ENCODE data around the gene C18orf63.

C18orf63 gene

DNA sequence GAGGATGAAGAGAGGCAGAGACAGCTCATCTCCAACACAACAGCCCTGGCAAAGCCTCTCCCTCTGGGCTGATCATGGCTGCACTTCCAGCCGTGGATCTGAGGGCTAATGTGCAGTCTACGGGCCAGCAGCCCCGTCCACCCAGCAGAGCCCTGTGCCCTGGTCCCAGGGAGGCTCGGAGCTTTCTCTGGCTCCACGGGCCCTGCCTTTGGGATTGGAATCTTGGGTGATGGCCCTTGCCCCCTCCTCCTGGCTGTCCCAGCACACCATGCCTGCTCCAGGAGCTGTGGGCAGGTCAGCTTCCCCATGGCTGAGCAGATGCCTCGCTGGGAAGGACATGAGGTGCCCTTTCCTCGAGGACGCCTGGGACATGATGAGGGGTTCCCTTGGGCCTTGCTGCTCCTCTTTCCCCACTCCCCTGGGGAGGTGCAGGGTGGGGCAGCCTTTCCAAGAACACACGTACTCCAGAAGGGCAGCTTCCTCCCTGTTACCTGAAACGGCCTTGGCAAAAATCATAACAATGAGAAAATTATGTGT, 66.9 kb downstream of the C18orf63 start:
- Histone ChIP-seq H3K9ac (ENCODE audit: low read length in 5 of 5) (no peak overlapping the region), H3K36me3 (ENCODE audit: control insufficient read depth in 5 of 5, insufficient read depth in 5 of 5, low read length in 5 of 5) (no peaks in the 10 kb centered on the region), H3K4me1 (ENCODE audit: control insufficient read depth in 5 of 5, insufficient read depth in 5 of 5, low read length in 5 of 5) (peaks cover 2 to 20% (median 5%) of the 10 kb centered on the region in 5 donors), H3K27ac (ENCODE audit: low read depth, low read length) (no peak overlapping the region), H3K4me3 (ENCODE audit: low read depth in 1 of 5, low read length in 5 of 5) (no peak overlapping the region), H3K27me3 (ENCODE audit: control insufficient read depth in 5 of 5, insufficient read depth in 4 of 5, low read length in 5 of 5) (peaks cover 0 to 4% (median 0%) of the 10 kb centered on the region in 5 donors), H3K9me3 (ENCODE audit: control insufficient read depth in 5 of 5, low read length in 5 of 5) (peaks cover 0 to 4% (median 0%) of the 10 kb centered on the region in 5 donors)

DNA sequence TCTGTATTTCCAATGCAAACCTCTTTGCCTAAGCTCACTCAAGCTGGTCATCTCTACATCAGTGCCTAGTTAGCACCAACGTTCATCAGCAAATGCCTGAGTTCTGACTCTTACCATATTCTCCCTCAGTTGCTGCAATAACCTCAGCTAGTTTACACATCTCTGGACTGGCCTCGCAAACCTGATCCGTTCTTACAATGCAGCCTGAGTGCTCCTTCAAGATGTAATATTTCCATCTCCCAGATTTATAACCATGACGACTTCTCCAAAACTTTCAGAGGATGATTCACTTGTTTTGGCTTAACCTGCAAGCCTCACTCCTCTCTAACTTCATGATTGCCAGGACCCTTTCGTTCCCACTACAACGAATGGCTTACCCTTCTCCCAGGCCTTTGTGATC, 71.7 kb downstream of the C18orf63 start:
- peaks cover 0 to 4% (median 0%) of the 10 kb centered on the region in 5 donors for H3K9me3 ChIP-seq (ENCODE audit: control insufficient read depth in 5 of 5, low read length in 5 of 5)
- no peak overlapping the region for H3K9ac ChIP-seq (ENCODE audit: low read length in 5 of 5)
- H3K27ac ChIP-seq (ENCODE audit: low read depth, low read length) = no peak overlapping the region
- H3K4me3 ChIP-seq (ENCODE audit: low read depth in 1 of 5, low read length in 5 of 5) = no peak overlapping the region
- H3K36me3 ChIP-seq (ENCODE audit: control insufficient read depth in 5 of 5, insufficient read depth in 5 of 5, low read length in 5 of 5) = no peaks in the 10 kb centered on the region
- peaks cover 0 to 4% (median 3%) of the 10 kb centered on the region in 5 donors for H3K27me3 ChIP-seq (ENCODE audit: control insufficient read depth in 5 of 5, insufficient read depth in 4 of 5, low read length in 5 of 5)
- peaks cover 0 to 19% (median 3%) of the 10 kb centered on the region in 5 donors for H3K4me1 ChIP-seq (ENCODE audit: control insufficient read depth in 5 of 5, insufficient read depth in 5 of 5, low read length in 5 of 5)

GRCh38 chr18:74388227-74388626, 72.6 kb downstream of the C18orf63 start:
- no peak overlapping the region for H3K4me3 ChIP-seq (ENCODE audit: low read depth in 1 of 5, low read length in 5 of 5)
- H3K27me3 ChIP-seq (ENCODE audit: control insufficient read depth in 5 of 5, insufficient read depth in 4 of 5, low read length in 5 of 5) = peaks cover 0 to 4% (median 0%) of the 10 kb centered on the region in 5 donors
- H3K4me1 ChIP-seq (ENCODE audit: control insufficient read depth in 5 of 5, insufficient read depth in 5 of 5, low read length in 5 of 5) = peaks cover 0 to 19% (median 3%) of the 10 kb centered on the region in 5 donors
- H3K27ac ChIP-seq (ENCODE audit: low read depth, low read length) = no peak overlapping the region
- H3K9me3 ChIP-seq (ENCODE audit: control insufficient read depth in 5 of 5, low read length in 5 of 5) = no peaks in the 10 kb centered on the region
- no peaks in the 10 kb centered on the region for H3K36me3 ChIP-seq (ENCODE audit: control insufficient read depth in 5 of 5, insufficient read depth in 5 of 5, low read length in 5 of 5)
- H3K9ac ChIP-seq (ENCODE audit: low read length in 5 of 5) = no peak overlapping the region

GRCh38 chr18:74389171-74389927, 73.7 kb downstream of the C18orf63 start:
- Histone ChIP-seq H3K4me1 (ENCODE audit: control insufficient read depth in 5 of 5, insufficient read depth in 5 of 5, low read length in 5 of 5) (peaks cover 0 to 19% (median 3%) of the 10 kb centered on the region in 5 donors), H3K4me3 (ENCODE audit: low read depth in 1 of 5, low read length in 5 of 5) (no peak overlapping the region), H3K27me3 (ENCODE audit: control insufficient read depth in 5 of 5, insufficient read depth in 4 of 5, low read length in 5 of 5) (peaks cover 0 to 4% (median 0%) of the 10 kb centered on the region in 5 donors), H3K27ac (ENCODE audit: low read depth, low read length) (no peak overlapping the region), H3K36me3 (ENCODE audit: control insufficient read depth in 5 of 5, insufficient read depth in 5 of 5, low read length in 5 of 5) (no peaks in the 10 kb centered on the region), H3K9me3 (ENCODE audit: control insufficient read depth in 5 of 5, low read length in 5 of 5) (no peaks in the 10 kb centered on the region), H3K9ac (ENCODE audit: low read length in 5 of 5) (no peak overlapping the region)

GRCh38 chr18:74389991-74390390, 74.4 kb downstream of the C18orf63 start:
- Histone ChIP-seq H3K27ac (ENCODE audit: low read depth, low read length) (no peak overlapping the region), H3K9ac (ENCODE audit: low read length in 5 of 5) (no peak overlapping the region), H3K9me3 (ENCODE audit: control insufficient read depth in 5 of 5, low read length in 5 of 5) (no peaks in the 10 kb centered on the region), H3K27me3 (ENCODE audit: control insufficient read depth in 5 of 5, insufficient read depth in 4 of 5, low read length in 5 of 5) (peaks cover 0 to 4% (median 0%) of the 10 kb centered on the region in 5 donors), H3K4me3 (ENCODE audit: low read depth in 1 of 5, low read length in 5 of 5) (no peak overlapping the region), H3K4me1 (ENCODE audit: control insufficient read depth in 5 of 5, insufficient read depth in 5 of 5, low read length in 5 of 5) (peaks cover 0 to 19% (median 3%) of the 10 kb centered on the region in 5 donors), H3K36me3 (ENCODE audit: control insufficient read depth in 5 of 5, insufficient read depth in 5 of 5, low read length in 5 of 5) (no peaks in the 10 kb centered on the region)

GRCh38 chr18:74390900-74391299, 75.3 kb downstream of the C18orf63 start:
- peaks cover 0 to 4% (median 0%) of the 10 kb centered on the region in 5 donors for H3K27me3 ChIP-seq (ENCODE audit: control insufficient read depth in 5 of 5, insufficient read depth in 4 of 5, low read length in 5 of 5)
- no peaks in the 10 kb centered on the region for H3K9me3 ChIP-seq (ENCODE audit: control insufficient read depth in 5 of 5, low read length in 5 of 5)
- no peak overlapping the region for H3K9ac ChIP-seq (ENCODE audit: low read length in 5 of 5)
- no peak overlapping the region for H3K27ac ChIP-seq (ENCODE audit: low read depth, low read length)
- no peak overlapping the region for H3K4me3 ChIP-seq (ENCODE audit: low read depth in 1 of 5, low read length in 5 of 5)
- peaks cover 3 to 23% (median 6%) of the 10 kb centered on the region in 5 donors for H3K4me1 ChIP-seq (ENCODE audit: control insufficient read depth in 5 of 5, insufficient read depth in 5 of 5, low read length in 5 of 5)
- H3K36me3 ChIP-seq (ENCODE audit: control insufficient read depth in 5 of 5, insufficient read depth in 5 of 5, low read length in 5 of 5) = no peaks in the 10 kb centered on the region

DNA sequence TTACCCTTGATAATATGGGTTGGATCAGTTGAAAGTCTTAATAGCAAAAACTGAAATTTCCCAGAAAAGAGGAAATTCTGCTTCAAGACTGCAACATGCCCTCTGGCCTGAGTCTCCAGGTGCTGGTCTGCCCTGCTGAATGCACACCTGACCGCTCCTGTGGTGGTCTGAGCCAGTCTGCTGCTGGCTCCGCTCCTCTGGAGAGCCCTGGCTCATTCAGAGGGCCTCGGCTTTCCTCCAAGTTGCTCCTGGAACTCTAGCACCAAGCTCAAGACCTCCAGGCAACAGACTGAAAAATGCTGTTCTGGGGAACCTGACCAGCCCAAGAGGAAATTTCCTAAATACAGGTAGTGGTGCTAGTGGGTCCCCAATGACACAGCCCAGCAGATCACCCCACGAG, 76.7 kb downstream of the C18orf63 start:
- H3K9ac ChIP-seq (ENCODE audit: low read length in 5 of 5) = no peak overlapping the region
- peaks cover 6 to 32% (median 17%) of the 10 kb centered on the region in 5 donors for H3K4me1 ChIP-seq (ENCODE audit: control insufficient read depth in 5 of 5, insufficient read depth in 5 of 5, low read length in 5 of 5)
- H3K9me3 ChIP-seq (ENCODE audit: control insufficient read depth in 5 of 5, low read length in 5 of 5) = no peaks in the 10 kb centered on the region
- no peak overlapping the region for H3K4me3 ChIP-seq (ENCODE audit: low read depth in 1 of 5, low read length in 5 of 5)
- H3K36me3 ChIP-seq (ENCODE audit: control insufficient read depth in 5 of 5, insufficient read depth in 5 of 5, low read length in 5 of 5) = no peaks in the 10 kb centered on the region
- no peak overlapping the region for H3K27ac ChIP-seq (ENCODE audit: low read depth, low read length)
- H3K27me3 ChIP-seq (ENCODE audit: control insufficient read depth in 5 of 5, insufficient read depth in 4 of 5, low read length in 5 of 5) = peaks cover 0 to 4% (median 0%) of the 10 kb centered on the region in 5 donors

DNA sequence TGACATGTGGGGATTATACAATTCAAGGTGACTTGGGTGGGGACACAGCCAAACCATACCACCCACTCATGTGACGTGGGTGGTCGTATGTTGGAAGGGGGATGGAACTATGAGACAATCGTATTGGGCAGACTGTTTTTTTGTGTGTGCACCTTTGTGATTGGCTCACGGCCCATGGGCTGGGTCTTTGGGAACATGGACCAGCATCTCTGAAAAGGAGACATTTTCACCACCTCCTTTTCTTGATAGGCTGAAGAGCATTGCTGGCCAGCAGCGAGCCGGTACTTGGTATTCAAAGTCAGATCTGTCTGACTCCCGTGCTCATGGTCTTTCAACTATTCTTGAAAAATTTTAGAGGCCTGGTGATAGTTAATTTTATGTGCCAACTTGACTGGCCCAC, 79.4 kb downstream of the C18orf63 start:
- no peaks in the 10 kb centered on the region for H3K36me3 ChIP-seq (ENCODE audit: control insufficient read depth in 5 of 5, insufficient read depth in 5 of 5, low read length in 5 of 5)
- H3K4me1 ChIP-seq (ENCODE audit: control insufficient read depth in 5 of 5, insufficient read depth in 5 of 5, low read length in 5 of 5) = peaks cover 9 to 33% (median 31%) of the 10 kb centered on the region in 5 donors
- no peak overlapping the region for H3K9ac ChIP-seq (ENCODE audit: low read length in 5 of 5)
- H3K9me3 ChIP-seq (ENCODE audit: control insufficient read depth in 5 of 5, low read length in 5 of 5) = no peaks in the 10 kb centered on the region
- H3K27ac ChIP-seq (ENCODE audit: low read depth, low read length) = no peak overlapping the region
- peaks cover 0 to 4% (median 0%) of the 10 kb centered on the region in 5 donors for H3K27me3 ChIP-seq (ENCODE audit: control insufficient read depth in 5 of 5, insufficient read depth in 4 of 5, low read length in 5 of 5)
- no peak overlapping the region for H3K4me3 ChIP-seq (ENCODE audit: low read depth in 1 of 5, low read length in 5 of 5)

DNA sequence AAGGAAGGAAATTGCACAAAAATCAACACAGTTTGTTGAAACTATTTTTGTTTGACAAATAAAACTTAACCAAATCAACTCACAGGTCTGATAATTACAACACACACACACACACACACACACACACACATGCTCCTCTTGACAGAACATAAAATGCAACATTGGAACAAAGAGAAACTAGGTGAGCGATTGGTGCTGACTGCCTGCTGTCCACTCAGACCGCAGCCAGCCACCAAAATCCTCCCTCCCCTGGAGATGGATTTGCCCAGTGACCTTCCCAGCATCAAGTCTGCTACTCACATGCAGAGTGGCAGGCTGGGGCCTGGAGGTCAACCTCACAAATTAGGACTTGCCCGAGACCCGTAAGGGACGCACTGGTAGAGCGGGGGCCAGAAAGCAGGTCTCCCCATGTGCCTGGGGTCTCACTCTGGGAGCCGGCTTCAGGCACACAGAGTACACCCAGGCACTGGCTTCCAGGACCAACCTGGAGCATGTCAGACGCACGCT, 80.1 kb downstream of the C18orf63 start:
- H3K36me3 ChIP-seq (ENCODE audit: control insufficient read depth in 5 of 5, insufficient read depth in 5 of 5, low read length in 5 of 5) = no peaks in the 10 kb centered on the region
- H3K9me3 ChIP-seq (ENCODE audit: control insufficient read depth in 5 of 5, low read length in 5 of 5) = no peaks in the 10 kb centered on the region
- peaks cover 9 to 33% (median 31%) of the 10 kb centered on the region in 5 donors for H3K4me1 ChIP-seq (ENCODE audit: control insufficient read depth in 5 of 5, insufficient read depth in 5 of 5, low read length in 5 of 5)
- H3K9ac ChIP-seq (ENCODE audit: low read length in 5 of 5) = peak overlapping the region in 1 of 5 donors; percentile 9
- peak overlapping the region; percentile 9 for H3K27ac ChIP-seq (ENCODE audit: low read depth, low read length)
- no peaks in the 10 kb centered on the region for H3K27me3 ChIP-seq (ENCODE audit: control insufficient read depth in 5 of 5, insufficient read depth in 4 of 5, low read length in 5 of 5)
- peak overlapping the region in 3 of 5 donors; percentile 2 to 8 (median 5) for H3K4me3 ChIP-seq (ENCODE audit: low read depth in 1 of 5, low read length in 5 of 5)

All from subcutaneous abdominal adipose tissue (tissue), 5 donors.